HEK293T (cell line): Measurements from ENCODE around the gene MACROD2.

Source experiments
- BHLHE40 ChIP-seq: fragments of 450-650 bp; IDR thresholded peaks from 2 replicates; pipeline ENCODE4 v1.6.1; 2016; ENCODE audit warnings: mild to moderate bottlenecking, moderate library complexity, borderline replicate concordance
- ELF4 ChIP-seq: fragments of 450-650 bp; IDR thresholded peaks from 2 replicates; pipeline ENCODE4 v1.6.1; 2017; ENCODE audit warnings: antibody characterized with exemption
- FOXA1 ChIP-seq: fragments of 450-650 bp; IDR thresholded peaks from 2 replicates; pipeline ENCODE4 v1.6.1; 2016; ENCODE audit warnings: mild to moderate bottlenecking
- SP1 ChIP-seq: fragments of 450-650 bp; IDR thresholded peaks from 2 replicates; pipeline ENCODE4 v1.6.1; 2017
- SUZ12 ChIP-seq: fragments of 450-650 bp; IDR thresholded peaks from 2 replicates; pipeline ENCODE4 v1.6.1; 2016; ENCODE audit warnings: mild to moderate bottlenecking
- TARDBP ChIP-seq: fragments of 450-650 bp; IDR thresholded peaks from 2 replicates; pipeline ENCODE4 v1.6.1; 2016
- ZNF384 ChIP-seq: fragments of 450-650 bp; IDR thresholded peaks from 2 replicates; pipeline ENCODE4 v1.6.1; 2016

DNA sequence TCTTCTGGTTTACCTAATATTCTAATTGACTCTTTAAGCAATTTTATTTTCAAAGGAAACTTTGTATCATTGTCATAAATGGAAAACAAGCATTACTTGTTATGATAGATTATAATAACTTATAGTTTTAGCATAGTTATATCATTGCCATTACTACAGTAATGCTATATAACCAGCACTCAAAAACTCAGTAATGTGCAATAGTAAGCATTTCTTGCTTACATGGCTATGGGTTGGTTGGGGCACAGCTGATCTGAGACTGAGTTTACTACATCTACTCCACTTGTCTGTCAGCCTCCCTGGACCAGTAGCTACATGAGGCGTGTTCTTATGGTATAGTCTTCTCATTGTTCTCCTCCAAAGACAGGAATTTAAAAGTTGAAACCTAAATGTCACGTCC is 1427.7 kb downstream of the MACROD2 start:
- TF ChIP-seq ELF4: no peak
- TF ChIP-seq TARDBP: no peak
- TF ChIP-seq SUZ12: no peak
- no peak for TF ChIP-seq BHLHE40
- no peak for TF ChIP-seq FOXA1
- no peak for TF ChIP-seq SP1
- TF ChIP-seq ZNF384: no peak
